K562 treated with DMSO at 1 percent for 48 hours (cell line): ENCODE results near the gene NANOS3. TPM values are rescaled to one million over a fixed set of nuclear protein-coding genes. Genes with fewer than 3 reads are reported as not detected.

ENCODE experiments used
- total RNA-seq: library from RNA; unstranded; fragments of 300-600 nt; gene quantifications from 2 replicates; pipeline ENCODE4 v1.2.3, GENCODE V29; 2022; ENCODE audit warnings: low replicate concordance; ENCODE audit errors: extremely low read depth

NANOS3 gene
- total RNA-seq, result not detected in 2 replicates

DNA sequence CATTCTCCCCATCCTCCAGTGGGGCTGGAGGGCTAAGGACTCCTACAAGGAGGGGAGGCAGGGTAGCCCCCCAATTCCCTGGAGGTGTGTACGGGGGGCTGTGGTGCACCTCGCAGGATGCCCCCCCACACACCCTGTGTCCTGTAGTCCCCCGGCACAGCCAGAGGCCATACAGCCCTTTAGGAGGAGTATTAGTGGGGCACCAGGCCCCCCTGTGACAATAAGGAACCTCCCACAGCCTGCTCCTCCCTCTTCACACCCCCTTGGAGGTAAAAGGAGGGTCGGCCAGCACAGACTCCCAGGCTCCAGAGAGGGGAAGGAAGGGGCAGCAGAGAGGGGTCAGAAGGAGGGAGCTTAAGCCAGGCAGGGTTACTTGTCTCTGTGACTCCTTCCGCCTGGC is at the start of gene NANOS3:
TSS of gene NANOS3 (plus strand) at position 301 of the 400 bp plus-strand sequence. CDS start 115 bp downstream, outside the sequence.

DNA sequence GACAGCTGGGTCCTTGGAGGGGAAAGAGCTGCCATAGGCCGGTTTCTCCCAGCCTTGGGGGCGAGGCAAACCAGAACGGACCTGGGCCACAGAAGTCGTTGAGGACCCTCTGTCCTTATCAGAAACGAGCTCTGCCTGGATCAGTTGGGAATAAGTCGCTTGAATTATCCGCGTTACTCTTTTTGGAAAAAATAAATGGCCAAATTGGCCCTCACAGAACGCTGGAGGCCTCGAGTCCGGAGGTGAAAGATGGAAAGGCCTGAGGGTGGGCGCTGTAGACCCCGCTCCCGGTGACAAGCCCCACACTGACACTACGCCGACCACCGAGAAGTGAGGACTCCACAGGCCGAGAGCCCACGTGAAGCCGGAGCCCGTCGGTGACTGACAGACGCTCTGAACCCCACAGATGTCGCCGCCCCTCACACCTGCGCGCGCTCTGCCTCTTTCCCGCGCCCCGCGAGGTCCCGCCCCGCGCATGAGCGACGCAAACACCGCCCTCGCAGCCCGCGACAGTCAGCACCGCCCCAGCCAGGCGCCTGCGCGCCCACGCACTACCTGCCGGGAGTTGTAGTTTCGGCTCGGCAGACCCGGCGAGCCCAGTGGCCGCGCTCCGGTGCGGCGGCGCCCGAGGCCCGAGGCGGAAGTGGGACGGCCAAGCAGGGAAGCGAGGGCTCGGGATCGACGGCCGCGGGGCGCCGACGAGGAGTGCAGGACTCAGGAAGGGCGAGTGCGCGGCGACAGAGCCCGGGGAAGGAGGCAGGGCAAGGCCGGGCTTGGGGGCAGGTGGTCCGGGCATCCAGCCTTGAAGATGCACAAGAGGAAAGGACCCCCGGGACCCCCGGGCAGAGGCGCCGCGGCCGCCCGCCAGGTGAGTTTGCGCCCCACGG is 28.9 kb downstream of the NANOS3 start, which contains the start of the genes BRME1 and CC2D1A:
TSS of gene BRME1 (minus strand) at position 484 of the 887 bp plus-strand sequence. CDS start 1,225 bp downstream, outside the sequence.
TSS of gene CC2D1A (plus strand) at position 568 of the 887 bp plus-strand sequence. CDS start at position 809, 241 bp downstream.

Other genes starting within 250 kb of the NANOS3 start
- gene MRI1, start 112.6 kb upstream of the NANOS3 start, total RNA-seq, result not detected in 2 replicates
- gene C19orf53, start 102.7 kb upstream of the NANOS3 start, total RNA-seq, result not detected in 2 replicates
- gene ZSWIM4, start 81.7 kb upstream of the NANOS3 start, total RNA-seq, result not detected in 2 replicates
- not detected in 2 replicates for gene BRME1, start 29.0 kb downstream of the NANOS3 start, total RNA-seq
- gene CC2D1A, start 29.1 kb downstream of the NANOS3 start, total RNA-seq, result not detected in 2 replicates
- gene PODNL1, start 61.3 kb downstream of the NANOS3 start, total RNA-seq, result not detected in 2 replicates
- gene DCAF15, start 75.4 kb downstream of the NANOS3 start, total RNA-seq, result not detected in 2 replicates
- gene RFX1, start 129.2 kb downstream of the NANOS3 start, total RNA-seq, result not detected in 2 replicates
- not detected in 2 replicates for gene RLN3, start 151.0 kb downstream of the NANOS3 start, total RNA-seq
- not detected in 2 replicates for gene IL27RA, start 154.6 kb downstream of the NANOS3 start, total RNA-seq
- not detected in 2 replicates for gene PALM3, start 184.9 kb downstream of the NANOS3 start, total RNA-seq
- gene MISP3, start 195.7 kb downstream of the NANOS3 start, total RNA-seq, result not detected in 2 replicates
- not detected in 2 replicates for gene C19orf67, start 208.6 kb downstream of the NANOS3 start, total RNA-seq
- not detected in 2 replicates for gene SAMD1, start 213.6 kb downstream of the NANOS3 start, total RNA-seq
- not detected in 2 replicates for gene PRKACA, start 240.6 kb downstream of the NANOS3 start, total RNA-seq